Esophagus muscularis mucosa (tissue), 4 donors: ENCODE results near the gene PDRG1.

Source experiments
- EP300 ChIP-seq: sonication (generic); formaldehyde crosslinking; IDR thresholded peaks from one replicate; pipeline ENCODE4 v1.6.1; 2017; ENCODE audit warnings: antibody characterized with exemption
- POLR2A ChIP-seq: fragments of 450-650 bp; IDR thresholded peaks from one replicate; pipeline ENCODE4 v1.6.1; 2017; ENCODE audit warnings: antibody characterized with exemption, moderate library complexity, mild to moderate bottlenecking, low read depth
- POLR2AphosphoS5 ChIP-seq, 2 donors: sonication (generic); formaldehyde crosslinking; IDR thresholded peaks; one replicate each; pipeline ENCODE4 v1.6.1; 2017; ENCODE audit warnings: antibody characterized with exemption in 2 of 2
- TF ChIP-seq, protein P1 (sequence below), 3 experiments: fragments of 200-600 bp in 2 of 3; fragments of 450-650 bp in 1 of 3; sonication (generic) in 2 of 3; IDR thresholded peaks; one replicate each; pipeline ENCODE4 v1.5.1; 2017 to 2019; ENCODE audit warnings: antibody characterized with exemption in 3 of 3, mild to moderate bottlenecking in 2 of 3, moderate library complexity in 1 of 3

DNA sequence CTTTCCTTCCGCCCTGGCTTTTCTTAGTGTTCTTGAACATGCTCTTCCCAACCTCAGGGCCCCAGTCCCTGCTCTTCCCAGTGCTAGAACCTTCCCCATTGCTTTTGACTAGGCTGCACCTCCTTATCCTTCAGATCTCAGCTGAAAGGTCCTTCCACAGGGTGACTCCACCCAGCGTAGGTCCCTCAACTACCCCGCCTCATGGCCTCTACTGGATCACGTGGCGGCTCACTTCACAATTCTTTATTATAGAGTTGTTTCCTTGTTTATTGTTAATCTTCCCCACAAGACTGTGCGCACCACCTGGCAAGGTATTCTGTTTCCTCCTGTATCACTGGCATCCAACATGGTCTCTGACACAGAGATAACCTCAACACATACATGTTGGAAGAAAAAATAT, 50.2 kb downstream of the PDRG1 start:
- TF ChIP-seq POLR2A (no peak), POLR2AphosphoS5 (IDR thresholded peaks at IDR 0.05) (no peak), EP300 (no peak)
- TF ChIP-seq, protein P1, sequence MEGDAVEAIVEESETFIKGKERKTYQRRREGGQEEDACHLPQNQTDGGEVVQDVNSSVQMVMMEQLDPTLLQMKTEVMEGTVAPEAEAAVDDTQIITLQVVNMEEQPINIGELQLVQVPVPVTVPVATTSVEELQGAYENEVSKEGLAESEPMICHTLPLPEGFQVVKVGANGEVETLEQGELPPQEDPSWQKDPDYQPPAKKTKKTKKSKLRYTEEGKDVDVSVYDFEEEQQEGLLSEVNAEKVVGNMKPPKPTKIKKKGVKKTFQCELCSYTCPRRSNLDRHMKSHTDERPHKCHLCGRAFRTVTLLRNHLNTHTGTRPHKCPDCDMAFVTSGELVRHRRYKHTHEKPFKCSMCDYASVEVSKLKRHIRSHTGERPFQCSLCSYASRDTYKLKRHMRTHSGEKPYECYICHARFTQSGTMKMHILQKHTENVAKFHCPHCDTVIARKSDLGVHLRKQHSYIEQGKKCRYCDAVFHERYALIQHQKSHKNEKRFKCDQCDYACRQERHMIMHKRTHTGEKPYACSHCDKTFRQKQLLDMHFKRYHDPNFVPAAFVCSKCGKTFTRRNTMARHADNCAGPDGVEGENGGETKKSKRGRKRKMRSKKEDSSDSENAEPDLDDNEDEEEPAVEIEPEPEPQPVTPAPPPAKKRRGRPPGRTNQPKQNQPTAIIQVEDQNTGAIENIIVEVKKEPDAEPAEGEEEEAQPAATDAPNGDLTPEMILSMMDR (IDR thresholded peaks at IDR 0.05), result no peak
